HG02852 (cell line): ENCODE data around the gene HOXB3.

Experiments
- ATAC-seq: cut with Tn5 transposase; IDR thresholded peaks from one replicate; pipeline ENCODE4 v1.9.1; 2021; ENCODE audit warnings: mild to moderate bottlenecking, moderate library complexity; ENCODE audit not compliant: unreplicated experiment

HOXB3 gene

DNA sequence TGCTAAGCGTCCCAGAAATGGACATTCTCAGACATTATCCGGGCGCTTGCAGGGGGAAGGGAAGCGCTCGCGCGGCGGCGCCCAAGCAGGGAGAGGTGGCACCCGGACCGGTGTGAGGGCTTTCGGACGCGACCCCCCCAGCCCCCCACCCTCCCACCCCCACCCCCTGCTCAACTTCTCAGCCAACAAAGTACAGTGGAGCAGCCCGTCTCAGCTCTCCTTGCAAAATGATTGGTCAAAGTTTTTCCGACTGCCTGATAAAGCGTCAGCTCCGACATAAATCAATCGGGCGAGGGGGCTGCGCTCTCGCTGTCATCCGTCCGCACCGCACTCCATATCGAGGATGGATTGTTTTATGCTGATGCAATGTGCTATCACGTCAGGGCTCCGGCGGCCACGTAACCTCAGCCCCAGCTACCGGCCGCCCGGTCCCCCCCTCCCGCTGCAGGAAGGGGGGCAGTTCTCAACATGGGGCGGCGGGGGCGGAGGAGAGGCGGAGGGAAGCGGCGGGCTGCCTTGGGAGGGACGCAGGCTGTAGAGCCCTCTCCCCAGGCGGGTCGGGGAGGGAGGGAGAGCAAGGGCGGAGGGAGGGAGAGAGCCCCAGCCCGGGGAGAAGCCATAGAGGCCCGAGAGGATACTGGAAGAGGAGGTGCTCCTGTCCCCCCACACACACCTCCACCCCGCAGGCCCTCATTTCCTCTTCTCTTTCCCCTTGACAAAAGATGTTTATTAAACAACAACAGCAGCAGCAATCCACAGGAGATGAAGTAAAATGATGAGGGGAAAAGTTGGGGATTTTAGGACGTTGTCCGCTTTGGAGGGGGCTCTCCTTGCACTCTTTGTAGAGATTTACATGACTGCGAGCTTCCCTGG lies 36.4 kb upstream of the HOXB3 start, which contains the start of gene HOXB9:
Gene HOXB9, minus strand, starts transcription at position 114 of the 873 bp plus-strand sequence. Its CDS starts 89 bp downstream, at position 25.
- no peak for ATAC-seq

DNA sequence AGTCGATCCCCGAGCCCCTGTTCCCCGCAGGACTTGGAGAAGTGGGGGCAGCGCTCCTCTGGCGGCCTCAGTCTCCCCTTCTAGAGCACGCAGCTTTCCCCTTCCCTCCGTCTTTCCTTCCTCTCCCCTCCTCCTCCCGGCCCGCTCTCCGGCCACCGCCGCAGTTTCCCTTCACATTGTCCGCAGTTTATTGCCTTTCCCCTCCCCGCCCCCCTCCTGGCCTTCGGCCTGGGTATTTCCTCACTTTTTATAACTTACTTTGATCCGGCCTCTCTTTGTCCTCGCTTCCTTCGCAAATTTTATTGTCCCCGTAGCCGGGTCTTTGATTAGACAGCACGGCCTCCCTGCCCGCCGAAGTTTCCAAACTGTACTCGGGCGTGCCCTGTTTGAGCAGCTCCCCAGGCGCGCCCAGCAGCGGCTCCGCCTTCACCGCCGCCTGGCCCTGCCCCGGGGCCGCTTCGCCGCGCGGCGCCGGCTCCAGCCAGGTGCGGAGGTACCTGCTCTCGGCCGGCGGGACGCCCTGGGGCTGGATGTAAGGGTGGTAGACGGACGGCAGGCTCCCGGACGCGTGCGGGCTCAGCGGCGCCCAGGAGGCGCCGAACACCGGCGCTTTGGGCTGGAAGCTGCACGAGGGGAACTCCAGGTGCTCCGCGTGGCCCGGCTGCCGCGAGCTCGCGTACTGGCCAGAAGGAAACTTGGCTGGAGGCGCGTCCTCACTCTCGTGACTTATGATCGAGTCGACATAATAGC lies 35.6 kb upstream of the HOXB3 start:
- ATAC-seq = no peak

DNA sequence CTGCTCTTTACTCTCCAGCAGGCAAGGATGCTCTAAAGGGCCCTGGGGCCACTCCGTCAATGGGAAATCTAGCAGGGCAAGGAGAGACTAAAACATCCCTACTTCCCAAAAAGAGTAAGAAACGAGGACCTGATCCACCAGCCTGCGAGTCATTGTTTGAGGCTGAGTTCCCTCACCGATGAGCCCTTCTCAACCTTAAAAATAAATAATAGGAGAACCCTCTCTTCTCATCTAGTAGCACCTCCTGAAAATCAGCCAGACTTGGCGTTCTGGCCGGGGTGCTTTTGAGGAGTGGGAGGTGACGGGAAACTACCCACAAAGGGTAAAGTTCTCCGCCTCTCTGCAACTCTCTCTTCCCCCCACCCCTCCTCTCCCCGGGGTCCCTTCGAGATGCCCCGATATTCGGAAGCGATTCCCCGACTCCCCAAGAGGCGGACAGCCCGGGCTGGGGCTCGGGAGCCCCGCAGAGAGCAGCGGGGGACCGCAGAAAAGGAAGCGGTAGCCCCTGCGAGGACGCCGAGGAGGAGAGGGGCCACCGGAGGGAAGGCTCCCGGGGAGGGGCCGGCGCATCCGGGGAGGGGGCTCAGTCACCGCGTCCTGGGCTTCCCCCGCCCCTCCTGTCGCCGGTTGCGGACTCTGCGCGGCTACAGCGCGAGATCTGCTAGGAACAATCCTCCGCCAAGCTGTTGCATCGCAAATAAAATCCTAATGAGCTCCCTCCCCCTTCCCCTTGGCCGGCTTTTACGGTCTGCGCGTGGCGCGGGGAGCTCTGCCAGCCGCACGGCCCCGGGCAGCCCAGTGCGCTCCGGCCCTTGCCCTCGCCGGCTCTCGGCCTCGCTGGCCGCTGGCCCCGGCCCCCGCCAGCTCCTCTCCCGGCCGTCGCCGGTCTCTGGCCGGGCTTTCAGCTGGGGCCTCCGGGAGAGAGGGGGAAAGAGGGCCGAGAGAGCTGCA lies 34.8 kb upstream of the HOXB3 start:
- no peak for ATAC-seq

DNA sequence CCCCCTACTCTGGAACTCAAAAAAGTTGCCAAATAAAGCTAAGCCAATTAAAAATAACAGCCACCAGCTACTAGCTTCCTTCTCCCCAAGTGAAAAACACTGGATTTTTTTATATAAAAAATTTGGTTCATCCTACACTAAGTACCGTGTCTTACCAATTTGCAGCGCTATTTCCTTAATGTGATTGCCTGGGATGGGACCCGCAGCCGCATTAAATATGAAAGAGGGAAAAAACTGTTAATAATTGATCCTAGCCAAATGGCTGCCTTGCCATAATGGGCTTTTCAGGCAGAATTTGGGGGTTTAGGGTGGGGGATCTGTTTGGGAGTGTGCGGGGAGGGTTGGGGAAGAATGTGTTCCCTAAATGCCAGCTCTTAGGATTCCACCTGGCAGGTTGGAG lies 34.1 kb upstream of the HOXB3 start:
- ATAC-seq = no peak

DNA sequence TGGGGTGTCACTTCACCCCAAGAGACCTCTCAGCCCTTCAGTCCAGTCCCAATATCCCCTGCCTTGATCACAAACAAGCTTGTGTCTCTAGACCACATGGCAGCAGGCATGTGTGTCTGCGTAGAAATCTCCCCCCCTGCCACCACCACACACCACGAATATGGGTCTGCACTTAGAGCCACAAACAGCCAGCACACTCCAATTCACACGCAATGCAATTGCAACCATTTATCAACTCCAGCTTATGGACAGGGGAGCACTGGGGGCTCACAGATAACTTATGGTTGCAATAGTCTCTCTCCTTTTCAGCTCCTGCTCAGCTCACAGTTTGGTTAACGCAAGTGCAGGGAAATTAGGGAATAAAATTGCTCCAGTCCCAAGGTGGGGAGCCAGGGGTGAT lies 33.5 kb upstream of the HOXB3 start:
- ATAC-seq = no peak

DNA sequence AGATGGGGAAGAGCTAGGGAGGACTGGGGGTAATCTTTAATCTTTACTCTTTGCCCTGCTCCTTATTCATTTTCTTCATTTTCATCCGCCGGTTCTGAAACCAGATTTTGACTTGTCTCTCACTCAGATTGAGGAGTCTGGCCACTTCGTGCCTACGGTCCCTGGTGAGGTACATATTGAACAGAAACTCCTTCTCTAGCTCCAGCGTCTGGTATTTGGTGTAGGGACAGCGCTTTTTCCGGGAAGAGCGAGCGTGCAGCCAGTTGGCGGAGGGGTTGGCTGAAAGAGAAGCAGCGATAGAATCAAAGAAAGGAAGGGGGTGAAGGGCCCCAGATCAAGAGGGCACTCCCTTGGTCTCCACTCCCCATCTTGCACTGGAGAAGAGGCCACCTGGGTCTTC lies 32.8 kb upstream of the HOXB3 start:
- ATAC-seq = no peak

DNA sequence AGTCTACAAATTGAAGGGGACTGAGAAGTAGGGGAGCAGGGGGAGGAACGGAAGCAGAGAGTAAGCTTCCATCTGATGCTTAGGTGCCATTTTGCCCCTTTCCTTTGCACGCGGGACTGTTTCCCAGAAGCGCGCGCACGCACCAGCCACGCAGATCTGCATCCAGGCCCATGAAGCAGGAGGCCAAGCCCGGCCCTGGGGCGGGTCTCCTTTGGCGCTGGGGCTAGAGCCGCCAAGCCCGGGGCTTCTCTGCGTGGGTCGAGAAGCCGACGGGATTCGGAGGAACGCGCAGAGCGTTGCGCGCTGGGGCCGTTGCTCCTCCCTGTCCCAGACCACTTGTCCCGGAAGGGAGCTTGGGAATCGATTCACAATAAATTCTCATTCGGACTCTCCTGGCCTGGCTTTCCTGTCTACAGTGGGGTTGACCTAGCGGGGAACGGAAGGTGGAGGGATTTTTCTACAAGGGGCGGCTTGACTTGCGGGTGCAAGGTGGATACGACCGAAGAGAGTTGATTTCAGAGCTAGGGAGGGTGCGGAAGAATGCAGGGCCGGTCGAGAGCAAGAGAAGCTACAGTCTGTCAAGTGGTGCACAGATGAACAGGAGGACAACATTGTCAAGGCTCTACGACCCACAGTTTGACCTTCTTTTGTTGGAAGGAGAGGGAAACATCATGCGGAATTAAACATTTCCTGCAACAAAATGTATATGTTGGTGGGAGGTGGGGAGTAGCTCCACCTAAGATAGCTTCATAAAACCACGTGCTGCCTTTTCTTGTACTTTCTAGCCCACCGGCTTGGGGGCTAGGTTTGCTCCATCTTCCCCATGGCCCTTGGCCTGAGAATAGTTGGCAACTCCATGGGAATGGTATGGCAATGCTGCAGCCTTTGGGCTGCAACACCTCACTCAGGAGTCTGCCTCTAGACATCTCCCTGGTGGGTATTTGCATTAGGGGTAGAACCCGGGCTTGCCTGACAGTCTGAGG lies 31.7 kb upstream of the HOXB3 start:
- no peak for ATAC-seq

DNA sequence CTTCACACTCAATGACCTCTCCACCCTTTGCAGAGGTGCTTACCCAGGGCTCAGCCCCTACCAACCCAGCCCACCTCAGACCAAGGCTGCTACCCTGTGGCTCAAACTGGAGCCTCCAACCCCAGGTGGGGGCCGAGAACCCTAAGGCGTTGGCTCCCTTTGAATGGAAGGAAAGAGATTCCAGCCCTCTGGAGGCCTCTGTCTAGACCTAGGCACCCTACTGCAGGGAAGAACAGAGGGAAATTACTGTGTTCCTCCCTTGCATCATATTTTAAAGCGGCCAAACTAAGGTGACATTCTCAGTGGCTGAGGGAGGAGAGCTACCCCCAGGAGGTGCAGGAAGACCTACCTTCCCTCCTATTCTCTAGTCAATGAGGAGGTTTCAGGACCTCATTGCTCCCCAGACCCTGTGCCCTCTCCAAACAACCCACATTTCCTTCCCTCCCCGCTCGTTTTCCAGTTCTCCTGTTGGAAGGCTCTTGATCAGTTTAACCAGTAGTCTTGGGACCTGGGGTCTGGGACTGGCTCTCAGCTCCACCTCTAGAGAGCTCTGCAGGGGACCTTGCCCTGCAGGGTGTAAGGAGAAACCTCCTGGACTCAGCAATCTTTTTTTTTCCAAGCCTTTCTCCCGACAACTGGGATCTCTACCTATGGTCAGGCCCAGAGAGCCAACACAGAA lies 30.6 kb upstream of the HOXB3 start:
- ATAC-seq = no peak

DNA sequence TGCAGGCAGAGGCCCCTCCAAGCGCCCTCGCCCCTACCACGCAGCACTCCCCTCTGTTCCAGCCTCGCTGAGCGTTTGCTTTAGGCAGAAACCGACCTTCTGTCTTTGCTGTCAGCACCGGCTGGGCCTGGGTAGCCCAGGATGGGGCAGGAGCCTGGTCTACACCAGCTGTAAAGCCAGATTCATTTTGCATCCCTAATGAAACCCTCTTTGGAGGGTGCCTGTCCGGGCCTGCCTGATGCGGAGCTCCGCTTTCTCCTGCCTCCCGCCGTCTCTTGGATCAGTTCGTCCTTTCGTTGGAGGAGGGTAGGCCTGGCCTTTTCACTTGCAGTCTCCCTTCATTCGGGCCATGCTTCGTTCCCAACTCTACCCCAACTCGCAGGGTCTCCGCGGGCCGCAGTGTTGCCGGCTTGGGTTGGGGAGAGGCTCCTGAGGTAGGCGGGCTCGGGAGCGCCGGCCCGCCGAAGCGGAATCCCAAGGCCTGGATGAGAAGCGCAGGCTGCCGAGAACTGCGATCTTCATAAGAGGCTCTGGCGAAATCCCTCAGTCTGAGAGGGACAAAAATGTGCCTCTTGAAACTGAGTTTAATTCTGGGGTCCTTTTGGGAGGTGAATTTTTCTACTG lies 29.9 kb upstream of the HOXB3 start:
- ATAC-seq = no peak

DNA sequence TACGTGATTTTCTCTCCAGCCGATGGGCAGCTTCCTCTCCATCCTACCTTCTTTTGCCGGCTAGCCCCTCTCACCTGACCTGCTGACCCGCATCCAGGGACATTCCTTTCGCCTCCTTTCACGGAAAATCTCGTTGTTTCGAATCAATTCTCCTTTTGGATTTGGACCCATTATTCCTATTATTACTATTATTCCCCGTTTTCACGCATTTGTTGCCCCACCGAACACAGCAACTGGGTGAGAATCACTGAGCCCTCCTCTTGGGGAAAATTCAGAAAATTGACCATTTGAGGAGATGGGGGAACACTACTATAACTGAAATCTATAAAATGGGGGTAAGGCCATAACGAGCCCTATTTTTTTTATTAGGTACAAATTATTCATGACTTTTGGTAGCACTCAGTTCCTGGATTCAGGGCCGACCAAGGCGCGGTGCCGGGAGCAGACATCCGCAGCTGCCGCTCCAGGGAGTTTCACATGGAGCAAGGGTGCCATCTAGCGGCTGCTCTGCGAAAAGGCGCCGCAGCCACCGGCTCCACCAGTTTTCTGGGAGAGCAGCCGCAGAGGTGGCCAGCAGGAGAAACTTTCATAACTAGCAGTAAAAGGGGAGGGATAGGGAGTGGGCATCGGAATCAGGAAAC lies 28.3 kb upstream of the HOXB3 start:
- ATAC-seq = no peak

DNA sequence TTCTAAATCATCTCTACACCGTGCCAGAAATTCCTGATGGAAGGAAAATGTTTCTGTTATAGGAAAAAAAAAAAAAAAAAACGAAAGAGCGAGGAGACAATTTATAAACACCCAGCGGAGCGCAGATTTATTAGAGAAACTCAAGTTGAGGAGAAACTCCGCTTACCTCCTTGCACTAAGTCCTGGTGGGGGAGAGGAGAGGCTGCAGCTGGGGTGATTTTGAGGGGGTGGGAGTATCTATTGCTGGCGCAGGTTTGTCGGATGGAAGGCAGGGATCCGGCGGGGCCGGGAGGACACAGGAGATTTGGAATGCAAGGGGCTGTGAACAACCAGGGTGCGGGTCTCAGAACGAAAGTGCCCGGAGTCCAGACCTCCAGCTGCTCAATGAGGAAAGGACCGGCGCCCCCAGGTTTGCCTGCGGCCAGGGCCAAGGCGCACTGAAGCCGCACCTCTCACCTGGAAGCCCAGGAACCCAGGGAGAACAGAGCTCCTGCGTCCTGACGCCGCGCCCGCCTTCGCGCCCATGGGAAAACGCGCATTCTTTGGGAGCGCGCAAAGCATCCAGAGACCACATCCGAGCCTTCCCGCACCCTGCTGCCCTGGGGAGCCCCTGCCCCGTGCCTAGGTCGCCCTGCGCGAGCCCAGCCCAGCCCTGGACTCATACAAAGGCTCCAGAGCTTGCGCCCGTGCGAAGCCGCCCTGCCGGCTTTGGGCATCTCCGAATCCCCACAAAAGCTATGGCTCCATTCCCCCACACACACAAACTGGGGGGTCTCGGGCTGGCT lies 27.6 kb upstream of the HOXB3 start:
- no peak for ATAC-seq

DNA sequence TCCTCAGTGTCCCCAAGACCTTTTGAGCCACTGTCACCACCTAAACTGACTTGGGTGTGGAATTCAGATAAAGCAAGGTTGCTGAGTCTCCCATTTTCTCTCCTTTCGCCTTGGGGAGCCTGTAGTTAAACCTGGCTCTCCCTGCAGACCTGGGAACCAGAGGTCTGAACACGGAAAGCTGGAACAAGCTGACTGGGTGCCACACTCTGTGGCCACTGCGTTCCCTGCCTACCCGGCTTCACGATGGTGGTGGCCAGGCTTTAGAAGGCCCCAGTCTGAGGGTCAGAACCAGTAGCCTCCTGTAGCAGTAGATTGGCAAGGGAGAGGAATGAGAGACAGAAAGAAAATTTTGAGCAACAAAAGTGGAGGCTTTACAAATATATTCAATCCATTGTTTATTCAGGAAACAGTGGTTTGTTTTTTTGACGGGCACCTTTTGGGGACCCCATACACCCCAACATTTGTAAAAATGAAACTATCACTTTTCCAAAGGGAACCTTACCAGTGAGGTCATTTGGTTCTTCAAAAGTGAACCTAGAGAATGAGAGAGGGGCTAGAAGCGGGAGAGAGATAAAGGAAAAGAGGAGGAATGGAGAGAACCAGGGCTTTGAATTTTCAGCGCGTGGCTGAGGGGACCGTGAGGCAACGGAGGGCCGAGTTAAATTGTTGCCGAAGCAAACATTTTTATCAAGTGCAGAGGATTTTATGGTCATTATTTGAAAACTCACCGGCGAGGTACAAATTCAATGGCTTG lies 26.9 kb upstream of the HOXB3 start:
- ATAC-seq = no peak

DNA sequence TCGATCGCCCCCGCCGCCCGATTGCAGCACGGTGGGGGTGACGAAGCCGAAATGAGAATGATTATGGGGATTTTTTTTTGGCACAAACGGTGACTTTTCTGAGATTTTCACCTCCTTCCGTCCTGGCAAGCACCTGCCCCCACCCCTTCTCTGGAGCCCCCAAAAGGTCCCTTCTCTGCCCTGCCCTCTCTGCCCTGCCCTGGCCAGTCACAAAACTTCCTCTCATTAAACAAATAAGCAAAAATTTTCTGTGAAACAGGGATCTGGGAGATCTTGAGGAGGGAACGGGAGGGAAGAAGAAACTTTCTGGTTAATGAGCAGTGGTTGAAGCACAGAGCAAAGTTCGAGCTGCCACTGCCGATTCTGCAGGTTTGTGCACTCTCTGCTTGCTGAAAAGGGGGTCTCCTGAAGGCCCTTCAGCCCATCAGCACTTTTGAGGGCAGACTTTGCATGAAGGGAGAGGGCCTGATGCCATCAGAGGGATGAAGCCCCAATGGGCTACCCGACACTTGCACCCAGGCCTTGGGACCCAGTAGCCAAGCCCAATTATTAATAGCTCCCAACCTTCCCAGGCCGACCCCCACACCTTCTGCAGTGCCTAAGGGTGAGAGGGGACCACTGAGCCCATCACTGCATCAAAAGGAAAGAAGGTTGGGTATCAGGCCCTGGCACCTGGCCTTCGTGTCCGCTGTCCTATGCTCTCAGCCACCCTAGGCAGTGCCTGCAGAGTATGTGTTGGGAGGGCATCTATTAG lies 26.1 kb upstream of the HOXB3 start:
- no peak for ATAC-seq

DNA sequence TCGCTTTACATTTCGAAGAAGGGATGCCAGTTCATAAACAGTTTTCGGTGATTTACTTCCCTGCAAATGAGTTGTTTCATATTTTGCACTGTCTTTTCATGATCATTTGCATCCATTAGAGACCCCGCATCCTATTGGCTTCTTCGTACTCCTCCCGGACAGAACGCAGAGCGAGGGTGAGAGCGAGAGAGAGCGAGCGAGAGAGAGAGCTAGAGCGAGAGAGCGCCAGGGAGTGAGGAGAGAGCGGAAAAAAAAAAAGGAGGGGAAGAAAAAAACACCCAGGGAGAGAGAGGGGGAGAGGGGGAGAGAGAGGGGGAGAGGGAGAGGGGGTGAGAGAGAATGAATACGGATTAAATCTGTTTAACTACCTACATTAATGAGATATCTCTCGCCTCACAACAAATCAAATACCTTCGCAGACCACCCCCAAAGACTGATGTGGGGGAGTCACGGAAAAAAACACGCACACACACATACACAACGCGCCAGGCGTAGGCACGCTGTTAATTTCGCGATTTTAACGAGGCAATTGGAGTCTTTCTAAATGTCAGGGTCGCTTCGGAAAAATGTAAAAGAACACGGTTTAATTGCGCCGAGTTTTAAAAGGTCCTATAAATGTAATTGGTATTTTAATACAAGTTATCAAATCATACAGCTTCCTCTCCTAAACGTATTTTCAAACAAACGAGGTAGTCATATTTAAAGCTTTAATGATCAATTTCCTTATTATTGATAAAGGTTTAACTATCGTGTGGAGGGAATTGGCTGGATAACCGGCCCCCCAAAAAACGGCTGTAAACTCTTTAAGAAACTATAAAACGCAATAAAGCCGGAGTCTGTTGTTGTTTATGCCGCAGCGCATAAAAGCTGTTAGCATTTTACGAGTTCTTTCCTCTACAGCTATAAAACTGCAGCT lies 25.3 kb upstream of the HOXB3 start, which contains the start of gene HOXB8:
Gene HOXB8, minus strand, starts transcription at position 246 of the 916 bp plus-strand sequence. CDS start 588 bp downstream, outside the sequence.
- no peak for ATAC-seq
